Fibroblast of pulmonary artery (primary cell): ENCODE results near the gene OSBP.

Source experiments
- DNase-seq: peaks from one replicate; pipeline ENCODE4 v3.0.0-alpha.2; 2010; ENCODE audit warnings: low read depth
- H3K4me3 ChIP-seq: replicated peaks from 2 replicates; pipeline ENCODE4 v1.5.1; 2011; ENCODE audit warnings: low read depth, mild to moderate bottlenecking, control low read depth, low read length, moderate library complexity
- TF ChIP-seq, protein P1 (sequence below): IDR thresholded peaks from 2 replicates; pipeline ENCODE4 v1.5.1; 2011; ENCODE audit warnings: mild to moderate bottlenecking, control low read depth, low read length, inconsistent platforms; ENCODE audit errors: missing control alignments

Gene OSBP

DNA sequence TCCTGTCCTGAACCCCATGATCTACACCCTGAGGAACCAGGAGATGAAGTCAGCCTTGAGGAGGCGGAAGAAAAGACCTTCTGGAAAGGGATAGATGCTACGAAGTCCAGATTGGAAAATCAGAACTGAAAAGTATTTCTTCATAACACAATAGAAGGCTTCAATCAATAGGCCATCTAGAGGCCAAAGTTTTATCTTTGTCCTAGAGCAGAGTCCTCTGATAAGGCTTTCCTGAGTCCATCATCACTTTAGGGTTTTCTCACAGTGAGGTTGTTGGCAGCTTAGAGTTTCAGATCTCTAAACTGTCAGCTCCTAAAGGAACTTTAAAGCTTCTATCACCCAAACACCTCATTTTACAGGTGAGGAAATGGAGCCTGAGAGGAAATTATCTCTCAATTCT lies 83.0 kb downstream of the OSBP start:
- DNase-seq = no peak
- no peak overlapping the region for H3K4me3 ChIP-seq
- TF ChIP-seq, protein P1, sequence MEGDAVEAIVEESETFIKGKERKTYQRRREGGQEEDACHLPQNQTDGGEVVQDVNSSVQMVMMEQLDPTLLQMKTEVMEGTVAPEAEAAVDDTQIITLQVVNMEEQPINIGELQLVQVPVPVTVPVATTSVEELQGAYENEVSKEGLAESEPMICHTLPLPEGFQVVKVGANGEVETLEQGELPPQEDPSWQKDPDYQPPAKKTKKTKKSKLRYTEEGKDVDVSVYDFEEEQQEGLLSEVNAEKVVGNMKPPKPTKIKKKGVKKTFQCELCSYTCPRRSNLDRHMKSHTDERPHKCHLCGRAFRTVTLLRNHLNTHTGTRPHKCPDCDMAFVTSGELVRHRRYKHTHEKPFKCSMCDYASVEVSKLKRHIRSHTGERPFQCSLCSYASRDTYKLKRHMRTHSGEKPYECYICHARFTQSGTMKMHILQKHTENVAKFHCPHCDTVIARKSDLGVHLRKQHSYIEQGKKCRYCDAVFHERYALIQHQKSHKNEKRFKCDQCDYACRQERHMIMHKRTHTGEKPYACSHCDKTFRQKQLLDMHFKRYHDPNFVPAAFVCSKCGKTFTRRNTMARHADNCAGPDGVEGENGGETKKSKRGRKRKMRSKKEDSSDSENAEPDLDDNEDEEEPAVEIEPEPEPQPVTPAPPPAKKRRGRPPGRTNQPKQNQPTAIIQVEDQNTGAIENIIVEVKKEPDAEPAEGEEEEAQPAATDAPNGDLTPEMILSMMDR = no peak

DNA sequence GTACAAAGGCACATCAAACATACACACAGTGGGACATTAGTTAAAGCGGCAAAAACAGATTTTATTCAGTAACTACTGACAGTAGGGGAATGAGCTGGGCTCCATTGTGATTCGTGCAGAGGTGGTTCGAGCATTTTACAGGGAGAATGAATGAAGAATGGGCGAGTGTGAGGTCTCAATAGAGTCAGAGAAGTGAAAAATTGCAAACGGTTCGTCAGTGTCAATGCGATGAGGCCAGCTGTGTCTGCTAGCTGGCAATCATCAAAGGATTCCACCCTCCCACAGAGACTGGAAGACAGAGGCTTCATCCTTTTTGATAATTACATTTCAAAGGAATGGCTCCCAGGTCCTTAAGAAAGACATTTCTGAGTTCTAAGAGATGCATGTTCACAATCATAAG lies 86.9 kb downstream of the OSBP start:
- no peak for DNase-seq
- TF ChIP-seq, protein P1 = no peak
- no peak overlapping the region for H3K4me3 ChIP-seq
